ENCODE measurements around the gene TNIK.

TNIK gene

GRCh38 chr3:171336406-171336805 lies 123.8 kb downstream of the TNIK start:
- no peak for DNase-seq (ENCODE audit: low spot score)

- DNase-seq (ENCODE audit: low spot score) = no peak
Measured at GRCh38 chr3:171335559-171335958, 124.6 kb downstream of the TNIK start.

GRCh38 chr3:171334465-171334811 lies 125.8 kb downstream of the TNIK start:
- no peak for DNase-seq (ENCODE audit: low spot score)

GRCh38 chr3:171333784-171334464 lies 126.3 kb downstream of the TNIK start:
- DNase-seq (ENCODE audit: low spot score) = no peak

DNA sequence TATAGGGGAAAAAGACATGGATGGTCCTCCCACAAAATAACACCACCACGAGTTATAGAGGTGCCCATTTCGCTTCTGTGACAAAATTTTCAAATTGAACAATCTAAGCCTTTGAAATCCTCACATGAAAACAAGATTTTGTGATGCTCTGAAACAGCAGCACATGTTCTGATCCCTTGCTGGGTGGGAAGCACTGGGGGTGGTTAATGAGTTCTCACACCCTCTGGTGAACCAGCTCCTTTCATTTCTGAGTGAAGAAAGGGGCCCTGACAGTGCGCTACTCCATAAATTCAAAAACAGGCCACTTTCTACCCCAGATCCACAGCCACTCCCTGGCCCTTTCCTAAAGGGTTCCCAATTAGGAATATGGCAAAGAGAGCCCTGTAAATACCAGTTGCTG lies 129.3 kb downstream of the TNIK start:
- DNase-seq (ENCODE audit: low spot score) = no peak

- DNase-seq (ENCODE audit: low spot score) = no peak
Measured at GRCh38 chr3:171329746-171330145, 130.5 kb downstream of the TNIK start.

GRCh38 chr3:171328419-171329082 lies 131.7 kb downstream of the TNIK start:
- no peak for DNase-seq (ENCODE audit: low spot score)

DNA sequence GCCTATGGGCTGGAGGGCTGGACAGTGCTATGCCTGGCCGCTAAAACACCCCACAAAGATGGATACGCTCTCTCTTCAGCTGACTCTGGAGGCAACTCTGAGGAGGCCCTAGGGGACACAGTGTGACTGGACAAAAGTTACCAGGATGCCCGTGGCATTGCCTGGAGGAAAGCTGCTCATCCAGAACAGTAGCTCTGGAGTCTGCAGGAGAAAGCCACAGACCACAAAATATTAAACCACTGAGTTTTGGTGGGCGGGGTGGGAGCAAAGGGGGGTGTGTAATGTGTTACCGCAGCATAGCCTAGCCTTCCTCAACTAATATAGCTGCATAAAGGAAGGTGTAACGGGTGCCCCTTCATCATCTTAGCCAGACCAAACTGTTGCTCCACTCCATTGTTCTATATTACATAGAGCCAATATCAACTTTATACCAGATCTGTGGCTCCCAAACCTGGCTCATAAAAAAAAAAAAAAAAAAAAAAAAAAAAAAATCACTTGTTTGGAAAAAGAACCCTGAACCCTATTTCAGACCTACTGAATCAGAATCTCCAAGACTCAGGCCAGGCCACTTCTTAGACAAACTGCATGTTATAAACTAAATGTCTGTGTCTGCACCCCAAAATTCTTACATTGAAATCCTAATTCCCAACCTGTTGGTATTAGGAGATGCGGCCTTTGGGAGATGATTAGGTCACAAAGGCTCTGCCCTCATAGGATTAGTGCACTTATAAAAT lies 132.6 kb downstream of the TNIK start:
- DNase-seq (ENCODE audit: low spot score) = no peak

DNA sequence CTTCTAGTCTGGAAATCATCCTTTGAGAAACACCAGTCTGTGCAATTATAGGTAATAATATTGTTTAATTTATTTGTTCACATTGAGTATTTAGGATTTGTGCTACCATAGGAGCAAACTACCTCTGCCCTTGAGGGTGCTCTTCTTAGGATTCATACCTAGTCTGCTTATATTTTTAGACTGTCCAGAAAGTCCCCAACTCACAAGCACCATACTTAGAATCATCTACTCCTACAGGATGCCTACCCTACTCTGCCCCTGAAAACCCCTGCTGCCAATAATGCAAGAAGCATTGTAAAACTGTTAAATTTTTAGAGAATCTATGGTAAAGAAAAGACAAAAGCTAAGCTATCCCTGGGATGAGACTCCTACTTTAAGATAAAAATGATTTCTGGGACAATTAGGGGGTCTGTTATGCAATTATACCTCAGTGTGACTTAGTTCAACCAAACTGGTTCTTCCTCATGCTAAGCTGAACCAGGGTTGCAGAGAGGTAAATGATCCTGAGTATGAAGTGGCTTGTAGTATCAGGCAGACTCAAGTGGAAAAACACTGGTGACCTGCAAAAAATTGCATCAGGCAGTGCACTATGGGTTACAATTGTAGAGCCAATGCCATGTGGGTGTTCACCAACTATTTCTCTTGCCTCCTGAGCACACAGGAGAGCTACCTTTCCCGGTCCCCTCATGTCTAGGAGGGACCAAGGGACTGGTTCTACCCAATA lies 133.3 kb downstream of the TNIK start:
- DNase-seq (ENCODE audit: low spot score) = no peak

DNA sequence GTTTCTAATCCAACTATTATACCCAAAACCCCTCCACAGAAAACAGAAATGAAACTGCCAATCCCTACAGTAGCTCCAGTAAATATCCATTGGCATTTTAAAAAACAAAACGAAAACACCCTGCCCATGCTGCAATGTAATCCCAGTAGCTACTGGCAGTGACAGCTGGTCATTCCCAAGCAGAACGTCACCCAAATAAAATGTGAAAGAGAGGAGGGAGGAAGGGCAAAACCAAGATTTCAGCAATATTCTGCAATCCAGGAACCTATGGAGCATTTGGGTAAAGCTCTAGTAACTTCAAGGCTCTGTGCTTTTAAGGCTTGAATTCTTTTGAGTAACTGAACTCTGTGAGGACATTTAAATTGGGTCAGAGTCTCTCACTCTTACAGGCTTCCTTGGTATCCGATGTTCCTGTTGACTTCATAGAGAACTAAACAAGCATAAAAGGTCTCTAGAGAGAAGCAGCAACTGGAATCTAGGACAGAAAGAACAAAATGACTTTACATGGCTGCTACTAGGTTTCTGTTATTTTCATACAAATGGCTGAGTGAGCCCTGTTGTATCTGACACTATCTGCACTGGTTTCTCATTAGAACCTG lies 136.2 kb downstream of the TNIK start:
- DNase-seq (ENCODE audit: low spot score) = no peak

DNA sequence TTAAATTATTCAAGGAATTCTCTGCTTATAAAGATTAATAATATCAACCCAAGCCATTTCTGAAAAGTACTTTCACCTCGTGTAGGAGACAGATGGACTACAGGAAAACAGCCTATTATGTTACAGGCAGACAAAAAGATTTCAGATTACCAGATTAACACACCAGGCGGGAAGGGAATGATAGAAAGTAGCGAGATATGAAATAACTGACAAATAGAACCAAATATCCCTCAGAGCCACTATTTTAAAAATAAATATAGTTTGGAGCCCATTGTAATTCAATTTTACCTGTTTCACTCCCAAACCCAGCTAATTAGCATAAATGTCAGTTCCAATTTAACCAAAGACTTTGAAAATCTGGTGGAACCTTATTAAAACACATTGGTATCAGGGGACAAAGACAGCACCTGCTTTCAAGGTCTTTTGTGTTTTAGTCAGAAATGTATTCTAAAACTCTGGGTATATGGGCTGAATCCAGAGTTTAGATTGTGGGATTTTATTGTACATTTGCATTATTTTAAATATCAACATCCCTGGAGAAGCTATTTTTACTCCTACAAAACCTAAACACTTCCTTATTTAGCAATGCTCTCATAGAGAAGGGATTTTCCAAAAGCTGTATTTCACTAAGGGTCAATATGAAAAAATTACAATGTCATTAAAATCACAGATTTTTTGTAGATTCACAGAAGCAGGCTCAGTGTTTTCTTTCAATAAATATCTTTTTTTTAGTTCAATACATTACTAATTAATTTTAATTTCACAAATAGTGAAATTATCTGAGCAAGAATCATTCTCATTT lies 138.4 kb downstream of the TNIK start:
- DNase-seq (ENCODE audit: low spot score) = no peak

DNA sequence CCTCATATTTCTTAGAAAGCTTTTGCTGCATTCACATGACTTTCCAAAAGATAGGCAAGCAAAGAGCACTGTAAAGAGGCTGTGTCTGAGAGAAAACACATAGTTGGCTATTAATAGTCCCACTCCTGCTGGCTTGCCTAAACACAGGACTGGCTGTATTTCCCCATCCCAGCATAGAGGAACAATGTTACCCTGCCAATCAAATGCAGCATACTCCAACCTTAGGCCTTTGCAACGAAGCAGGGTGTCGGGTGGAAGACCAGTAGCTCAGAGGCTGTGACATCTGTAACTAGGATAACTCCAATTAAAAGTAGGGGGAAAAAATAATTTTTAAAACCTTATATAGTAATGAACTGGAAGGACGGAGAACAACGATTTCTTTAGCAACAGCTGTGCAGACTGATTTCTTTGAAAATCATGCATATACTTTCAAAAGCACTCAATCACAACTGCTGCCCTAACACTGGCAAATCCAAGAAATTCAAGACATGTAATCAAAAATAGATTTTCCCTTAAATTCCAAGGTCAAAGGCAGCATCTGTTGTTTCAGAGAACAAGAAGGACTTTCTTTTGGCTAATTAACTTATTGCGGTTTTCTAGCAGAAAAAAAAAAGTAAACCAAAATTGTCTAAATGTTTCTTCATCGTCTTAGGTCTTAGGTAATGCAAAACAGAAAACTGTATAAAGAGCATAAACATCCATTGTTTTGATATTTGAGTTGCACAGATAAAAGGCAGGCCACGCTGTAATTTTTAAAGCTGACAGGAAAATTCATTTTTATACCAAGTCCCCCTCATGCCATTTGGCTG lies 139.3 kb downstream of the TNIK start:
- DNase-seq (ENCODE audit: low spot score) = no peak

DNA sequence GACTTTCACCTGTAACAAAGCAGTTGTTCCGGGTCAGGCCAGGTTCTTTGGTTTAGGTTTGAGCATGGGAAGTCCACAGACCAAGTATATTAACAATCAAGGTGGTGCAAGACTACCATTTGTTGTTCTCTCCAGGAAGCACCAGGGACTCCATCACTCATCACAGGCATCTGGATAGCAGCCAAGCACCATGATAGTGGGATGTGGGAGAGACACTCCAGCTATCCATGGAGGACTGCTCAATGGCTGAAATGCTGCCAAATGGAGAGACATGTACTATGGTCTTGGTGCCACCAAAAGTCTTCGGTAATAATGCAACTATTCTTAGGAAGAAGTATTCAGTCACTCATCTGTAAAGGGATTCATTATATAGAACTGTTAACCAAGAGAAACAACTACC lies 143.0 kb downstream of the TNIK start:
- DNase-seq (ENCODE audit: low spot score) = no peak

DNA sequence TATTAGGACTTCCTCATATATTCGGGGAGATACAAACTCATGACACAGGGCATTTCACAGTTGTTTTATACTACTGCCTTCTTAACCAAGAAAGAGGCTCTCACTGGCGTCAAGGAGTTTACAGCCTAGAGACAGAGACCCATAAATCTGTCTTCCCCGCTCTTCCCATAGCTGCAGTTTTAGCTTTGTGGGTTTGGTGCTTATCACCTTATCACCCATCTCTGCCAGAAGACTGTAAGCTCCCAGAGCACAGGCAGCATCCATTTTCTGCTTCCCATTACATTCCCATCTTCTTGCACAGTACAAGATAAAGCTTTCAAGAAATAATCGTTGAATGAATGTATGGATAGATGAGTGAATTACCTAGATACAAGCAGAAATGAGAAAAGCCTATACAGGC lies 144.3 kb downstream of the TNIK start:
- no peak for DNase-seq (ENCODE audit: low spot score)

- no peak for DNase-seq (ENCODE audit: low spot score)
Measured at GRCh38 chr3:171315101-171315500, 145.1 kb downstream of the TNIK start.

GRCh38 chr3:171314341-171314740 lies 145.9 kb downstream of the TNIK start:
- DNase-seq (ENCODE audit: low spot score) = no peak

- DNase-seq (ENCODE audit: low spot score) = no peak
Measured at GRCh38 chr3:171313702-171314101, 146.5 kb downstream of the TNIK start.

DNA sequence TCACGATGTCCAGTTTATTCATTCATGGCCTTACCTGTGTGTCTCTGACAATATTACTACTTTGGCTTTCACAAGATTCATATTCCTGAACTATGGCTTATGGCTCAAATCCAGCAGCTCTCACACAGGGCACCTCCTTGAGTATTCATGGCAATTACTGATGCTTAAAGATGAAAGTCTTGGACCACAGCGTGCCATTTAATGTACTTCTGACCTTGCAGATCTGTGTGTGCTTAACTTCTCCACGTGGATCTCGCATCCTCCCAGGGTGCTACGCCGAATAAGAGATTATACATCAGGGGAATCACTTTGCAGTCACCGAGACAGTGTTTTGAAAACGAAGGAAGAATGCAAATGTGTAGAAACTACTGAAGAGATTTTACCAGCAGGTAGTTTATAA lies 147.5 kb downstream of the TNIK start:
- no peak for DNase-seq (ENCODE audit: low spot score)

GRCh38 chr3:171311784-171312183 lies 148.4 kb downstream of the TNIK start:
- DNase-seq (ENCODE audit: low spot score) = no peak

- no peak for DNase-seq (ENCODE audit: low spot score)
Measured at GRCh38 chr3:171309906-171310359, 150.3 kb downstream of the TNIK start.

DNA sequence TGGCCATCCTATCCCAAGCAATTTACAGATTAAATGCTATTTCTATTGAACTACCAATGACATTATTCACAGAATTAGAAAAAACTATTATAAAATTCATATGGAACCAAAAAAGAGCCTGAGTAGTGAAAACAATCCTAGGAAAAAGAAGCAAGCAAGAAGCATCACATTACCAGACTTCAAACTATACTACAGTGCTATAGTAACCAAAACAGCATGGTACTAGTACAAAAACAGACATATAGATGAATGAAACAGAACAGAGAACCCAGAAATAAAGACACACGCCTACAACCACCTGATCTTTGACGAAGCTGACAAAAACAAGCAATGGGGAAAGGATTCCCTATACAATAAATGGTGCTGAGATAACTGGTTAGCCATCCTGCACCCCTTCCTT lies 152.2 kb downstream of the TNIK start:
- no peak for DNase-seq (ENCODE audit: low spot score)
